RWPE1 (cell line): ENCODE measurements around the gene ATP9A.
"Not testable (repeated sequence)": the region's sequence is repeated elsewhere in the genome, so short reads cannot be mapped to it uniquely, and the experiment has no call there.

ENCODE experiments used
- CTCF ChIA-PET: fragments of 350-600 bp; sonication (Branson Sonifier 250); formaldehyde crosslinking; extraction: SDS; loops from one replicate; lab custom pipeline; 2021; lab: Yijun Ruan, JAX
- POLR2A ChIA-PET: fragments of 400-600 bp; formaldehyde crosslinking; extraction: SDS; loops from one replicate; lab custom pipeline; 2020; ENCODE audit warnings: antibody characterized with exemption; ENCODE audit not compliant: low non-redundant PET; lab: Yijun Ruan, JAX
- DNase-seq: peaks from one replicate; pipeline ENCODE4 v3.0.0; 2012; ENCODE audit warnings: low spot score
- H3K27ac ChIP-seq: fragments of 450-650 bp; 2 replicates; pipeline ENCODE4 v1.5.1; 2017
- CTCF ChIP-seq: fragments of 450-650 bp; conservative IDR thresholded peaks from 2 replicates; pipeline ENCODE4 v1.5.1; 2017; ENCODE audit warnings: low read depth, mild to moderate bottlenecking

The ATP9A gene

GRCh38 chr20:51656726-51657260 is 111.4 kb downstream of the ATP9A start:
- POLR2A ChIA-PET = no interaction called here
- CTCF ChIA-PET = no interaction called here
- DNase-seq = no peak
- H3K27ac ChIP-seq = no peak overlapping the region
- no peak for TF ChIP-seq CTCF

- CTCF ChIA-PET = interaction anchor here (0.5 kb wide), 1 partner anchor 27 kb away, joined by 4 read pairs; no protein-coding TSS in a partner anchor
- POLR2A ChIA-PET = not testable (repeated sequence)
Measured at GRCh38 chr20:51656089-51656488, 112.1 kb downstream of the ATP9A start.

GRCh38 chr20:51654495-51654894 is 113.7 kb downstream of the ATP9A start:
- no peak for DNase-seq
- ChIA-PET POLR2A (no interaction called here), CTCF (no interaction called here)
- no peak overlapping the region for H3K27ac ChIP-seq
- no peak for TF ChIP-seq CTCF

More at GRCh38 chr20:51656089-51656488, 112.1 kb downstream of the ATP9A start:
- H3K27ac ChIP-seq, DNase-seq: not testable (repeated sequence)

GRCh38 chr20:51654060-51654459 is 114.1 kb downstream of the ATP9A start:
- POLR2A ChIA-PET = no interaction called here
- TF ChIP-seq CTCF = no peak
- H3K27ac ChIP-seq = no peak overlapping the region
- DNase-seq = no peak
- CTCF ChIA-PET = no interaction called here

- CTCF ChIA-PET = interaction anchor here (0.6 to 0.7 kb wide), 2 partner anchors 41 to 171 kb away, joined by 4 read pairs; no protein-coding TSS in a partner anchor
Measured at GRCh38 chr20:51653226-51653625, 115.0 kb downstream of the ATP9A start.

GRCh38 chr20:51651921-51652549 is 116.2 kb downstream of the ATP9A start:
- TF ChIP-seq CTCF = no peak
- H3K27ac ChIP-seq = no peak overlapping the region
- no peak for DNase-seq
- POLR2A ChIA-PET = no interaction called here
- CTCF ChIA-PET = interaction anchor here (0.7 kb wide), 1 partner anchor 240 kb away, joined by 4 read pairs; no protein-coding TSS in a partner anchor

More at GRCh38 chr20:51653226-51653625, 115.0 kb downstream of the ATP9A start:
- TF ChIP-seq CTCF = no peak
- DNase-seq = no peak
- H3K27ac ChIP-seq = no peak overlapping the region
- POLR2A ChIA-PET = no interaction called here

GRCh38 chr20:51650685-51651134 is 117.5 kb downstream of the ATP9A start:
- no peak for TF ChIP-seq CTCF
- ChIA-PET POLR2A (interaction anchor here (0.6 kb wide), 1 partner anchor 11 kb away, joined by 5 read pairs; no protein-coding TSS in a partner anchor), CTCF (interaction anchor here (0.6 to 1.0 kb wide), 2 partner anchors 11 to 609 kb away, joined by 3 to 7 read pairs; no protein-coding TSS in a partner anchor)
- DNase-seq = peak; percentile 68
- no peak overlapping the region for H3K27ac ChIP-seq
